Measurements from ENCODE around the gene REXO1. TPM values are rescaled to one million over a fixed set of nuclear protein-coding genes. Genes with fewer than 3 reads are reported as not detected.
A peak's percentile ranks its signal among the peaks of the same experiment; 100 is the strongest.

REXO1 gene
- total and polyA plus RNA-seq, 2 of the 8 experiments (the other 6 are each of a cell fraction or from before 2014, with no cell fraction given) = 42.4 to 44.3 TPM

- no peak overlapping the region for H2BK120ac ChIP-seq (replicated peaks; ENCODE audit: low read depth, low read length)
- DNase-seq (ENCODE audit: low read depth in 1 of 2, low spot score in 2 of 2) = peak in 1 of 2 experiments; percentile 54
- no peak overlapping the region for H2BK15ac ChIP-seq (ENCODE audit: low read length)
- no peak overlapping the region for H4K8ac ChIP-seq (ENCODE audit: extremely low read depth, insufficient read depth, low read length)
- peaks cover 8 to 9% of the 10 kb centered on the region in 2 experiments; a peak in 3 of 4 replicates for H3K9me3 ChIP-seq (ENCODE audit: insufficient read depth in 2 of 2, low read depth in 1 of 2, low read length in 1 of 2)
- no peak overlapping the region for H3K9ac ChIP-seq (replicated peaks in 1 of 4; ENCODE audit: extremely low read depth in 1 of 4, low read depth in 3 of 4, low read length in 3 of 4)
- no peak overlapping the region for H2BK5ac ChIP-seq (ENCODE audit: low read depth, low read length)
- H3K79me2 ChIP-seq (ENCODE audit: control insufficient read depth in 1 of 2, insufficient read depth in 2 of 2, low read length in 2 of 2) = no peaks in the 10 kb centered on the region
- no peak overlapping the region for H2AK5ac ChIP-seq (ENCODE audit: low read depth, low read length)
- ChIA-PET POLR2A (ENCODE audit: partially characterized antibody) (no interaction called here), CTCF (ENCODE audit: partially characterized antibody) (interaction anchor here (0.5 to 3.3 kb wide), 12 partner anchors 9 to 1474 kb away, joined by 3 to 35 read pairs (median 4); no protein-coding TSS in a partner anchor)
- no peak overlapping the region for H3K4ac ChIP-seq (replicated peaks; ENCODE audit: insufficient read length, low read depth, low read length)
- H3K14ac ChIP-seq (ENCODE audit: insufficient read length) = no peak overlapping the region
- H2AFZ ChIP-seq (ENCODE audit: low read length) = no peak overlapping the region
- no peaks in the 10 kb centered on the region for H3K36me3 ChIP-seq (ENCODE audit: control insufficient read depth in 2 of 4, insufficient read depth in 4 of 4, low read length in 3 of 4)
- no peak overlapping the region for H3K56ac ChIP-seq (replicated peaks; ENCODE audit: insufficient read length, low read depth, low read length)
- 19% methylated on average over 12 of the region's 12 CpGs; no CpG with 5 or more reads in 1 of the 2 experiments for WGBS, 2 experiments (ENCODE audit: extremely low coverage in 1 of 2, insufficient coverage in 1 of 2, insufficient read length in 1 of 2, insufficient replicate concordance in 2 of 2, low coverage in 1 of 2, low lambda C conversion rate in 2 of 2, missing lambda C conversion rate in 1 of 2)
- no peak overlapping the region for H3K23ac ChIP-seq (ENCODE audit: insufficient read length)
- H2BK20ac ChIP-seq (ENCODE audit: low read length) = no peak overlapping the region
- 0 out of 4 replicates have a peak overlapping the region, but pooled peaks of 1 of the 2 experiments have one; percentile 36 for H3K4me2 ChIP-seq (ENCODE audit: insufficient read depth in 1 of 2, low read depth in 2 of 2, low read length in 2 of 2)
- peaks cover 36 to 68% (median 60%) of the 10 kb centered on the region in 4 experiments for H3K27me3 ChIP-seq (replicated peaks in 1 of 4; ENCODE audit: control insufficient read depth in 3 of 4, extremely low read depth in 1 of 4, insufficient read depth in 3 of 4, low read length in 3 of 4)
- no peaks in the 10 kb centered on the region for H3K79me1 ChIP-seq (ENCODE audit: low read depth, low read length)
- H3K18ac ChIP-seq (ENCODE audit: extremely low read depth, low read length) = no peak overlapping the region; the same call in 1 of the 2 replicates
- H4K20me1 ChIP-seq (replicated peaks in 1 of 2; ENCODE audit: control insufficient read depth in 1 of 2, insufficient read depth in 2 of 2, low read length in 2 of 2) = peaks cover 0 to 11% of the 10 kb centered on the region in 2 experiments
- H4K91ac ChIP-seq (replicated peaks; ENCODE audit: insufficient read length, low read length) = no peak overlapping the region
- H3K4me3 ChIP-seq (ENCODE audit: extremely low read depth in 1 of 4, insufficient read depth in 2 of 4, low read depth in 3 of 4, low read length in 4 of 4) = no peak overlapping the region
- no peak overlapping the region for H2BK12ac ChIP-seq (ENCODE audit: low read depth, low read length)
- no peak overlapping the region for H4K5ac ChIP-seq (ENCODE audit: insufficient read length, low read depth, low read length)
- H3K27ac ChIP-seq (ENCODE audit: low read depth, low read length) = no peak overlapping the region
- no peak for FAIRE-seq
- TF ChIP-seq RAD21 (IDR thresholded peaks at IDR 0.05 in 1 of 2, conservative IDR thresholded peaks at IDR 0.05 in 1 of 2; ENCODE audit: low read depth in 2 of 2, low read length in 2 of 2) = 0 out of 4 replicates have a peak, but pooled peaks of 1 of the 2 experiments have one; percentile 4
- 0 out of 4 replicates have a peak, but pooled peaks of 1 of the 3 experiments have one; percentile 6 for TF ChIP-seq CTCF (IDR thresholded peaks at IDR 0.05; ENCODE audit: control extremely low read depth in 1 of 3, insufficient read depth in 1 of 3, low read depth in 1 of 3, low read length in 3 of 3)
- no peak for TF ChIP-seq TAF7 (optimal IDR thresholded peaks at IDR 0.05; ENCODE audit: borderline replicate concordance, low read depth, low read length)
- peaks cover 0 to 13% (median 6%) of the 10 kb centered on the region in 4 experiments; a peak in 6 of 7 replicates for H3K4me1 ChIP-seq (replicated peaks in 1 of 4; ENCODE audit: control insufficient read depth in 3 of 4, insufficient read depth in 4 of 4, low read length in 3 of 4)
- peaks cover 9% of the 10 kb centered on the region; the same call in 1 of the 2 replicates for H3K23me2 ChIP-seq (ENCODE audit: low read depth, low read length)
Observed at GRCh38 chr19:1769645-1769985, 78.7 kb downstream of the REXO1 start.

All from H1 (cell line).